HG02884 (cell line): ENCODE results near the gene SLC40A1.
"Not testable (repeated sequence)": the region's sequence is repeated elsewhere in the genome, so short reads cannot be mapped to it uniquely, and the experiment has no call there.

ENCODE experiments used
- ATAC-seq: cut with Tn5 transposase; IDR thresholded peaks from one replicate; pipeline ENCODE4 v1.9.1; 2021; ENCODE audit warnings: mild to moderate bottlenecking, moderate library complexity; ENCODE audit not compliant: unreplicated experiment

Gene SLC40A1

GRCh38 chr2:189580658-189581353, at the start of gene SLC40A1:
SLC40A1 (minus strand) TSS chr2:189580786; CDS start chr2:189580460, 326 bp downstream.
- ATAC-seq = peak; percentile 61

- no peak for ATAC-seq
Measured at GRCh38 chr2:189629531-189630453, 49.2 kb upstream of the SLC40A1 start.

- ATAC-seq = no peak
Measured at GRCh38 chr2:189628817-189629530, 48.4 kb upstream of the SLC40A1 start.

GRCh38 chr2:189627789-189628188, 47.2 kb upstream of the SLC40A1 start:
- ATAC-seq = no peak

- ATAC-seq = no peak
Measured at GRCh38 chr2:189625636-189626035, 45.0 kb upstream of the SLC40A1 start.

- no peak for ATAC-seq
Measured at GRCh38 chr2:189624648-189625355, 44.2 kb upstream of the SLC40A1 start.

- ATAC-seq = no peak
Measured at GRCh38 chr2:189623049-189623448, 42.5 kb upstream of the SLC40A1 start.

- ATAC-seq = no peak
Measured at GRCh38 chr2:189621781-189622180, 41.2 kb upstream of the SLC40A1 start.

- ATAC-seq = no peak
Measured at GRCh38 chr2:189618197-189618596, 37.6 kb upstream of the SLC40A1 start.

- no peak for ATAC-seq
Measured at GRCh38 chr2:189614585-189614984, 34.0 kb upstream of the SLC40A1 start.

- no peak for ATAC-seq
Measured at GRCh38 chr2:189613650-189614420, 33.2 kb upstream of the SLC40A1 start.

- no peak for ATAC-seq
Measured at GRCh38 chr2:189613077-189613636, 32.6 kb upstream of the SLC40A1 start.

- ATAC-seq = no peak
Measured at GRCh38 chr2:189610700-189611099, 30.1 kb upstream of the SLC40A1 start.

GRCh38 chr2:189609853-189610252, 29.3 kb upstream of the SLC40A1 start:
- ATAC-seq = no peak

- ATAC-seq = no peak
Measured at GRCh38 chr2:189609423-189609816, 28.8 kb upstream of the SLC40A1 start.

GRCh38 chr2:189608795-189609422, 28.3 kb upstream of the SLC40A1 start:
- no peak for ATAC-seq

- ATAC-seq = no peak
Measured at GRCh38 chr2:189608170-189608569, 27.6 kb upstream of the SLC40A1 start.

- no peak for ATAC-seq
Measured at GRCh38 chr2:189602233-189602632, 21.6 kb upstream of the SLC40A1 start.

- not testable (repeated sequence) for ATAC-seq
Measured at GRCh38 chr2:189601652-189602051, 21.1 kb upstream of the SLC40A1 start.
